ENCODE data around the gene THRB.

THRB gene

DNA sequence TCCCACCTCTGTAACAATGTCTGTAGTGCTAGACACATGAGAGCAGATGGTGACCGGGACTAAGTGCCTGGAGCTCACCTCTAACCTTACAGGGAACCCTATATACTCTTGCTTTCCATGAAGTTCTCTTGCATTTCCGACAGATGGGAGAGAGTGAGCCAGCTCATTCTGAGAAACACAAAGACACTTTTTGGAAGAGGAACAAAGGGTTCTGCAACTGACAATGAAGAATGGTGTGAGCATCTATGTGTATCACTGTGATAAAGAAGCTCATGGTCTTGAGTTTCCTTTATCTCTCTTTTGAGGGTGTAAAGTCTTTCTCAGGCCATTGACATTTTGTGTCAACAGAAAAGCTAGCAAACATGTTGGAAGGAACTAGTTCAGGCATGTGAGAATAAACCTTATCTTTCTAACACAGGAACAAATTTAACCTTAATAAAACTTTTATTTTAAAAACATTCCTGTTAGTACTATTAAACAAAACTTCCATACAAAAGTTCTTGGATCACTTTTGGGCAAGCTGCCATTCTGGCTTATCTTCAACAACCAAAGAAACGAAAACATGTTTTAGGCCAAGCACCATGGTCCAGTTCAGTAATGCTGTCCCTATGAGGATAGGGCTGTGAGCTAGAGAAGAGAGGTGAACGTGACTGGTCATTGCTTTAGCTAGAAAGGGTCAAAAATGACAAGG, 142.7 kb downstream of the THRB start:
- no peak overlapping the region for H3K4me3 ChIP-seq (ENCODE audit: low read depth, low read length)
- TF ChIP-seq POLR2A (IDR thresholded peaks at IDR 0.05; ENCODE audit: extremely low read depth, insufficient read length) (no peak), MYC (IDR thresholded peaks at IDR 0.05; ENCODE audit: low read depth, low read length) (no peak)
- TF ChIP-seq, protein P1, sequence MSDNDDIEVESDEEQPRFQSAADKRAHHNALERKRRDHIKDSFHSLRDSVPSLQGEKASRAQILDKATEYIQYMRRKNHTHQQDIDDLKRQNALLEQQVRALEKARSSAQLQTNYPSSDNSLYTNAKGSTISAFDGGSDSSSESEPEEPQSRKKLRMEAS (IDR thresholded peaks at IDR 0.05; ENCODE audit: low read depth, low read length), result no peak
- TF ChIP-seq, protein P2, sequence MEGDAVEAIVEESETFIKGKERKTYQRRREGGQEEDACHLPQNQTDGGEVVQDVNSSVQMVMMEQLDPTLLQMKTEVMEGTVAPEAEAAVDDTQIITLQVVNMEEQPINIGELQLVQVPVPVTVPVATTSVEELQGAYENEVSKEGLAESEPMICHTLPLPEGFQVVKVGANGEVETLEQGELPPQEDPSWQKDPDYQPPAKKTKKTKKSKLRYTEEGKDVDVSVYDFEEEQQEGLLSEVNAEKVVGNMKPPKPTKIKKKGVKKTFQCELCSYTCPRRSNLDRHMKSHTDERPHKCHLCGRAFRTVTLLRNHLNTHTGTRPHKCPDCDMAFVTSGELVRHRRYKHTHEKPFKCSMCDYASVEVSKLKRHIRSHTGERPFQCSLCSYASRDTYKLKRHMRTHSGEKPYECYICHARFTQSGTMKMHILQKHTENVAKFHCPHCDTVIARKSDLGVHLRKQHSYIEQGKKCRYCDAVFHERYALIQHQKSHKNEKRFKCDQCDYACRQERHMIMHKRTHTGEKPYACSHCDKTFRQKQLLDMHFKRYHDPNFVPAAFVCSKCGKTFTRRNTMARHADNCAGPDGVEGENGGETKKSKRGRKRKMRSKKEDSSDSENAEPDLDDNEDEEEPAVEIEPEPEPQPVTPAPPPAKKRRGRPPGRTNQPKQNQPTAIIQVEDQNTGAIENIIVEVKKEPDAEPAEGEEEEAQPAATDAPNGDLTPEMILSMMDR (IDR thresholded peaks at IDR 0.05; ENCODE audit: low read depth, low read length), result no peak
- DNase-seq (ENCODE audit: low read depth), result no peak

- DNase-seq (ENCODE audit: low read depth), result no peak
- no peak overlapping the region for H3K4me3 ChIP-seq (ENCODE audit: low read depth, low read length)
- TF ChIP-seq, protein P1 (IDR thresholded peaks at IDR 0.05; ENCODE audit: low read depth, low read length), result no peak
- TF ChIP-seq POLR2A (IDR thresholded peaks at IDR 0.05; ENCODE audit: extremely low read depth, insufficient read length) (no peak), MYC (IDR thresholded peaks at IDR 0.05; ENCODE audit: low read depth, low read length) (no peak)
- TF ChIP-seq, protein P2 (IDR thresholded peaks at IDR 0.05; ENCODE audit: low read depth, low read length), result no peak
These were observed 145.2 kb downstream of the THRB start for GRCh38 chr3:24349367-24350019.

DNA sequence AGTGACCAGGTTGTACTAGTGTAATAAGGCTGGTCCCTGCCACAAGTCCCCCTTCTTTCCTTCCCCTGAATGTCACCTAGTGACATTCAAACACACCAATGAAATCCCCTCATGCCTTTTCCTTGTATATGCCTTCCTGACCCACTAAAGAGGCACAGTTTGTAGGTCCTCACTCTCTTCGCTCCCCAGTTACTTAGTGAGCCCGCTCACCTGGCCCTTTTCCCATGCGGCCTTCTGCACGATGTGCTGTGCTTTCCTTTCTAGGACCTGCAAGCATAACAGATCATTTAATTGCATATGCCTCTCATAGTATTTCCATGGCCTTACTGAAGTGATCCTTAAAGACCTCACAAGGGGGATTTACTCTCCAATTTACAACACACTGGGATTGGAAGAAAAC, 146.3 kb downstream of the THRB start:
- DNase-seq (ENCODE audit: low read depth), result no peak

DNA sequence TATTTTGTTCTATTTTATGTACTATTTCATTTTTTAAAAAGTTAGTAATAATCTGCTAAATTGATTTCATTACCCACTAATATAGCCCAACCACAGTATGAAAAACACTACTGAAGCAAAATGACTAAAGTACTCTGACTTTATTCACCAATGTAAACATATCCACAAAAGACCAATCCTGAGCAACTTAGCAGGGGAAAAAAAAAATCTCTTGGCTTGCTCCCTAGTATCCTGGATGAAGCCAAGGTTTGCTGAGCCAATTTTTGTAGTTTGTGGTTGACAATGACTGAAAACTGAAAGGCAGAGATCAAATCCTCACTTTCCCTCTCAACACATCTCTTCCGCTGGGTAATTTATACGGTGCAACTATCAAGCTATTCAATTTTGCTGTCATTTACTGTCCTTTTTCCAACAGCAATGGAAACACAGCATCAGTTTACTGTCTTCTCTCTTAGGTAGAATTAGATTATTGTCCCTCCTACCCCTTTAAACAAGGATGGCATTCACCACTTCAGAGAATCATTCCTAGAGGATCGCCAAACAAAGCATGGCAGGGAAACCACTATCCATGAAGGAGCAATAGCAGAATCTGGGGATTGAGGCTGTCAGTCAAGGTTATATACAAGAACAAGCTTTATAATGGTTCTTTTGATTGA, 149.7 kb downstream of the THRB start:
- H3K4me3 ChIP-seq (ENCODE audit: low read depth, low read length), result no peak overlapping the region
- DNase-seq (ENCODE audit: low read depth), result no peak
- TF ChIP-seq, protein P1 (IDR thresholded peaks at IDR 0.05; ENCODE audit: low read depth, low read length), result no peak
- TF ChIP-seq, protein P2 (IDR thresholded peaks at IDR 0.05; ENCODE audit: low read depth, low read length), result no peak

More for the DNA sequence above, 146.3 kb downstream of the THRB start:
- H3K4me3 ChIP-seq (ENCODE audit: low read depth, low read length), result no peak overlapping the region
- TF ChIP-seq, protein P2 (IDR thresholded peaks at IDR 0.05; ENCODE audit: low read depth, low read length), result no peak
- TF ChIP-seq POLR2A (IDR thresholded peaks at IDR 0.05; ENCODE audit: extremely low read depth, insufficient read length), result no peak
- TF ChIP-seq, protein P1 (IDR thresholded peaks at IDR 0.05; ENCODE audit: low read depth, low read length), result no peak

DNA sequence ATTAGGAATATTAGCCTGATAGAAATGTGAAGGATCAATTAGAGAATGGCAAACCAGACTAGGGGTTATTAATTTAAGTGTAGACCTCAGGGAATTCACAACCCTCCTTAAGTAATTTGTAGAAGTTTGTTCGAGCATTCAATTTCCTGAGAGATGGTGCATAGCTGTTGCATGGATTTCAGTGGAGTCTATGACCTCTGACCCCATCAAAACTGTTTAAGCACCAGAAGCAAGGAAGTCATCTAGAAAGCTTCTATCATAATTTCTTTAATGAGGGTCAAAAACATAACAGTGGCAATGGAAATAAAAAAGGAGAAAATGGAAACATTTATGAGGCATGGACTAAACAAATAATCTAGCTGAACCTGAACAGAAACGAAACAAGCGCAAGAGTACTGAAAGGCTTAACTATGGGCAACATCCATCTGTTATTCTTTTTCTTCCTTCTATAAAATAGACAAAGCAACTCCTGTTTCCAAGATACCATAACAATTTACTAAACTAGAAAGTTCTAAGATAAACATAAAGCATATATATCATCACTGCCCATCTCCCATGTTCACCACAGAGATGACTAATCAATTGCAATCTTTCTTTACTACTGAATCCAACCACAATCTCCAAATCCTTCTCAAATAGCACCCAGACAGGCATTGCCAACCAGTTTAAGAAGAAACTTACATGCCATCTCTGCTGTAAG, 151.4 kb downstream of the THRB start:
- DNase-seq (ENCODE audit: low read depth), result peak; percentile 11
- no peak for TF ChIP-seq POLR2A (IDR thresholded peaks at IDR 0.05; ENCODE audit: extremely low read depth, insufficient read length)
- TF ChIP-seq, protein P1 (IDR thresholded peaks at IDR 0.05; ENCODE audit: low read depth, low read length), result no peak
- no peak for TF ChIP-seq MYC (IDR thresholded peaks at IDR 0.05; ENCODE audit: low read depth, low read length)
- TF ChIP-seq, protein P2 (IDR thresholded peaks at IDR 0.05; ENCODE audit: low read depth, low read length), result no peak
- no peak overlapping the region for H3K4me3 ChIP-seq (ENCODE audit: low read depth, low read length)
